Smooth muscle cell (in vitro differentiated cells): ENCODE results near the gene HTR3E. TPM values are rescaled to one million over a fixed set of nuclear protein-coding genes. Genes with fewer than 3 reads are reported as not detected.
"Not testable (repeated sequence)": the region's sequence is repeated elsewhere in the genome, so short reads cannot be mapped to it uniquely, and the experiment has no call there.

Source experiments
- DNase-seq: peaks from one replicate; lab custom pipeline; 2025; ENCODE audit not compliant: unreplicated experiment; lab: John Stamatoyannopoulos, UW
- H2AFZ ChIP-seq: fragments of 200-600 bp; sonication (generic); 2 replicates; pipeline ENCODE4 v1.6.0; 2016; ENCODE audit warnings: antibody characterized with exemption, low read depth, mild to moderate bottlenecking
- H3F3A ChIP-seq: fragments of 200-600 bp; sonication (generic); 2 replicates; pipeline ENCODE4 v1.6.0; 2017; ENCODE audit warnings: antibody characterized with exemption, low read depth
- H3K27ac ChIP-seq: fragments of 200-600 bp; sonication (generic); 2 replicates; pipeline ENCODE4 v1.5.1; 2016; ENCODE audit warnings: low read depth, mild to moderate bottlenecking
- H3K27me3 ChIP-seq: fragments of 200-600 bp; sonication (generic); 2 replicates; pipeline ENCODE4 v1.6.1; 2016; ENCODE audit warnings: low read depth, mild to moderate bottlenecking
- H3K36me3 ChIP-seq: fragments of 200-600 bp; sonication (generic); 2 replicates; pipeline ENCODE4 v1.5.1; 2016; ENCODE audit warnings: low read depth
- H3K4me1 ChIP-seq: fragments of 200-600 bp; sonication (generic); 2 replicates; pipeline ENCODE4 v1.5.1; 2016; ENCODE audit warnings: low read depth
- H3K4me2 ChIP-seq: fragments of 200-600 bp; sonication (generic); 2 replicates; pipeline ENCODE4 v1.6.0; 2016; ENCODE audit warnings: mild to moderate bottlenecking
- H3K4me3 ChIP-seq: fragments of 200-600 bp; sonication (generic); 2 replicates; pipeline ENCODE4 v1.5.1; 2016; ENCODE audit warnings: mild to moderate bottlenecking
- H3K79me2 ChIP-seq: fragments of 200-600 bp; sonication (generic); 2 replicates; pipeline ENCODE4 v1.6.0; 2016; ENCODE audit warnings: low read depth, mild to moderate bottlenecking
- H3K9ac ChIP-seq: fragments of 200-600 bp; sonication (generic); 2 replicates; pipeline ENCODE4 v1.6.0; 2016; ENCODE audit warnings: low read depth
- H3K9me3 ChIP-seq: fragments of 200-600 bp; sonication (generic); replicated peaks from 2 replicates; pipeline ENCODE4 v1.5.1; 2016; ENCODE audit warnings: low read depth
- H4K20me1 ChIP-seq: fragments of 200-600 bp; sonication (generic); 2 replicates; pipeline ENCODE4 v1.6.0; 2016; ENCODE audit warnings: low read depth
- WGBS: methylation state at CpG from one replicate; pipeline ENCODE4 v1.1.7; 2016; ENCODE audit warnings: low lambda C conversion rate; 5-methylcytosine and 5-hydroxymethylcytosine counted together
- polyA plus RNA-seq: library from polyadenylated mRNA; unstranded; fragments of >200 nt; fragmentation: Nextera tagmentation; extraction: Ambion mirVana; gene quantifications from 2 replicates; pipeline ENCODE4 v1.2.1, GENCODE V29; 2016
- total RNA-seq: library from RNA; depleted of rRNA; stranded (reverse); fragments of >200 nt; gene quantifications from 2 replicates; pipeline ENCODE4 v1.2.3, GENCODE V29; 2014
- TF ChIP-seq, protein P1 (sequence below): fragments of 200-600 bp; sonication (generic); IDR thresholded peaks from 2 replicates; pipeline ENCODE4 v1.5.1; 2017; ENCODE audit warnings: borderline replicate concordance, mild to moderate bottlenecking, antibody characterized with exemption; ENCODE audit not compliant: insufficient read depth, poor library complexity, severe bottlenecking

HTR3E gene
- total and polyA plus RNA-seq, 2 experiments from 2014 or later = not detected

DNA sequence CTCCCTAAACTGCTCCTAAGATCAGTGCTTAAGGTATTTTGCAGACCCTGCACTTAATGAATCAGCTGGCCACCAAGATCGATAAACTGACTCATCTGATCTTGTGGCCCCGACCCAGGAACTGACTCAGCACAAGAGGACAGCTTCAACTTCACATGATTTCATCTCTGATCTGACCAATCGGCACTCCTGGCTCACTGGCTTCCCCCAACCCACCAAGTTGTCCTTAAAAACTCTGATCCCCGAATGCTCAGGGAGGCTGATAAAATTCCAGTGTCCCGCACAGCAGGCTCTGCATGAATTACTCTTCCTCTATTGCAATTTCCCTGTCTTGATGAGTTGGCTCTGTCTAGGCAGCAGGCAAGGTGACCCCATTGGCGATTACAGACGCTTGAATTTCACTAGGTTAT is 13.5 kb downstream of the HTR3E start:
- H3K27ac ChIP-seq = no peak overlapping the region
- no peak overlapping the region for H3K4me3 ChIP-seq
- H3K9ac ChIP-seq = no peak overlapping the region
- no peaks in the 10 kb centered on the region for H3K4me1 ChIP-seq
- H3K36me3 ChIP-seq = no peaks in the 10 kb centered on the region
- H3K4me2 ChIP-seq = no peak overlapping the region
- no peak for DNase-seq
- 54% methylated on average over 7 of the region's 7 CpGs for WGBS
- no peaks in the 10 kb centered on the region for H4K20me1 ChIP-seq
- H2AFZ ChIP-seq = no peak overlapping the region
- H3K27me3 ChIP-seq = no peaks in the 10 kb centered on the region
- H3K9me3 ChIP-seq = no peaks in the 10 kb centered on the region
- no peaks in the 10 kb centered on the region for H3K79me2 ChIP-seq
- no peaks in the 10 kb centered on the region for H3F3A ChIP-seq
- TF ChIP-seq, protein P1, sequence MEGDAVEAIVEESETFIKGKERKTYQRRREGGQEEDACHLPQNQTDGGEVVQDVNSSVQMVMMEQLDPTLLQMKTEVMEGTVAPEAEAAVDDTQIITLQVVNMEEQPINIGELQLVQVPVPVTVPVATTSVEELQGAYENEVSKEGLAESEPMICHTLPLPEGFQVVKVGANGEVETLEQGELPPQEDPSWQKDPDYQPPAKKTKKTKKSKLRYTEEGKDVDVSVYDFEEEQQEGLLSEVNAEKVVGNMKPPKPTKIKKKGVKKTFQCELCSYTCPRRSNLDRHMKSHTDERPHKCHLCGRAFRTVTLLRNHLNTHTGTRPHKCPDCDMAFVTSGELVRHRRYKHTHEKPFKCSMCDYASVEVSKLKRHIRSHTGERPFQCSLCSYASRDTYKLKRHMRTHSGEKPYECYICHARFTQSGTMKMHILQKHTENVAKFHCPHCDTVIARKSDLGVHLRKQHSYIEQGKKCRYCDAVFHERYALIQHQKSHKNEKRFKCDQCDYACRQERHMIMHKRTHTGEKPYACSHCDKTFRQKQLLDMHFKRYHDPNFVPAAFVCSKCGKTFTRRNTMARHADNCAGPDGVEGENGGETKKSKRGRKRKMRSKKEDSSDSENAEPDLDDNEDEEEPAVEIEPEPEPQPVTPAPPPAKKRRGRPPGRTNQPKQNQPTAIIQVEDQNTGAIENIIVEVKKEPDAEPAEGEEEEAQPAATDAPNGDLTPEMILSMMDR = no peak

DNA sequence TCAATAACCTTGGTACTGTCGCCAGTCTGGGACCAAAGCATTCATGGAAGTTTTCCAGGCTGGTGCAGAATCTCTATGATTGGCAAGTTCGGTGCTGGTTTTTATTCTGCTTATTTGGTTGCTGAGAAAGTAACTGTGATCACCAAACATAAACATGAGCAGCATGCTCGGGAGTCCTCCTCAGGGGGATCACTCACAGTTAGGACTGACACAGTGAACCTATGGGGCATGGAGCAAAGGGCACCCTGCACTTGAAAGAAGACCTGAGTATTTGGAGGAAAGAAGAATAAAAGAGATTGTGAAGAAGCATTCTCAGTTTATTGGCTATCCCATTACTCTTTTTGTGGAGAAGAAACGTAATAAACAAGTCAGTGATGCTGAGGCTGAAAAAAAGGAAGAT is 19.2 kb downstream of the HTR3E start:
- WGBS = 89% methylated on average over 4 of the region's 4 CpGs
- H3K4me1 ChIP-seq = no peaks in the 10 kb centered on the region
- H4K20me1 ChIP-seq = no peaks in the 10 kb centered on the region
- H3K4me2 ChIP-seq = no peak overlapping the region
- TF ChIP-seq, protein P1 = no peak
- H3K9ac ChIP-seq = no peak overlapping the region
- no peaks in the 10 kb centered on the region for H3F3A ChIP-seq
- H3K27me3 ChIP-seq = peaks cover 8% of the 10 kb centered on the region
- H3K4me3 ChIP-seq = no peak overlapping the region
- no peak overlapping the region for H3K27ac ChIP-seq
- no peaks in the 10 kb centered on the region for H3K36me3 ChIP-seq
- H3K79me2 ChIP-seq = no peaks in the 10 kb centered on the region
- no peak for DNase-seq
- H3K9me3 ChIP-seq = no peaks in the 10 kb centered on the region
- H2AFZ ChIP-seq = no peak overlapping the region

DNA sequence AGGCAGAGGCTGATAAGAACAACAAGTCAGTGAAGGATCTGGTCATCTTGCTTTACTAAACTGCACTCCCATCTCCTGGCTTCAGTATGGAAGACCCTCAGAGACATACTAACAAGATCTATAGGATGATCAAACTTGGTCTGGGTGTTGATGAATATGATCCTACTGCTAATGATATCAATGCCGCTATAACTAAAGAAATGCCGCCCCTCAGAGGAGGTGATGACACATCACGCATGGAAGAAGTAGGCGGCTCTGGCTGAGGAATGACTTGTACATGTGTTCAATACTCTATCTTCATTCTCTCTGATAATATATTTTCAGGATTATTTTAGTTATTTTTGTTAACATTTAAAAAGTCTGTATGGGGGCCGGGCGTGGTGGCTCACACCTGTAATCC is 20.8 kb downstream of the HTR3E start:
- Histone ChIP-seq H3K27me3 (peaks cover 8% of the 10 kb centered on the region), H3K4me3 (no peak overlapping the region), H3K36me3 (no peaks in the 10 kb centered on the region), H3F3A (no peaks in the 10 kb centered on the region), H3K4me1 (no peaks in the 10 kb centered on the region), H2AFZ (no peak overlapping the region), H3K79me2 (no peaks in the 10 kb centered on the region), H3K27ac (no peak overlapping the region), H3K9me3 (no peaks in the 10 kb centered on the region), H3K4me2 (no peak overlapping the region), H3K9ac (no peak overlapping the region), H4K20me1 (no peaks in the 10 kb centered on the region)
- 95% methylated on average over 6 of the region's 6 CpGs for WGBS
- TF ChIP-seq, protein P1 = no peak
- DNase-seq = no peak

DNA sequence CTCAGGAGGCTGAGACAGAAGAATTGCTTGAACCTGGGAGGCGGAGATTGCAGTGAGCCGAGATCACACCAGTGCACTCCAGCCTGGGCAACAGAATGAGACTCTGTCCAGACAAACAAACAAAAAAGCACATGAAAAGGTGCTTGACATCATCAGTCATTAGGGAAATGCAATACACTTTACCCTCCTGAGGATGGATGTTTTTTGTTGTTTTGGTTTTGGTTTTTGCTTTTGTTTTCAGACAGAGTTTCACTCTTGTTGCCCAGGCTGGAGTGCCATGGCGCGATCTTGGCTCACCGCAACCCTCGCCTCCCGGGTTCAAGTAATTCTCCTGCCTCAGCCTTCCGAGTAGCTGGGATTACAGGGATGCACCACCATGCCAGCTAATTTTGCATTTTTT is 24.2 kb downstream of the HTR3E start:
- WGBS = 92% methylated on average over 8 of the region's 8 CpGs
- not testable (repeated sequence) for H3K9ac ChIP-seq, H3K36me3 ChIP-seq, H3K4me1 ChIP-seq, H2AFZ ChIP-seq, H3K79me2 ChIP-seq, H3F3A ChIP-seq, DNase-seq, H3K27me3 ChIP-seq, H3K4me3 ChIP-seq, H3K27ac ChIP-seq, H4K20me1 ChIP-seq, H3K9me3 ChIP-seq, H3K4me2 ChIP-seq
